HCT116 (cell line): ENCODE data around the gene SYNE1. TPM values are rescaled to one million over a fixed set of nuclear protein-coding genes. Genes with fewer than 3 reads are reported as not detected.

Source experiments
- ATAC-seq: fragments of 200-7000 bp; cut with Tn5 transposase; 2 replicates; pipeline ENCODE4 v1.9.1; 2020; ENCODE audit warnings: mild to moderate bottlenecking, moderate library complexity
- BruUV-seq: library from RNA; stranded (reverse); fragments of 400-500 nt; replicated peaks from 2 replicates; lab custom pipeline; 2021; lab: Mats Ljungman, UMichigan
- CTCF ChIA-PET: fragments of 300-600 bp; sonication (Branson Sonifier 250); formaldehyde crosslinking; loops from one replicate; lab custom pipeline; 2021; ENCODE audit warnings: antibody characterized with exemption; lab: Charles Lee
- POLR2A ChIA-PET: fragments of 300-600, 350-600 bp; sonication (Branson Sonifier 250); formaldehyde crosslinking; loops from one replicate; lab custom pipeline; 2021; ENCODE audit warnings: antibody characterized with exemption; lab: Charles Lee
- RAD21 ChIA-PET, 2 experiments: fragments of 300-600 bp; sonication (Branson Sonifier 250); formaldehyde crosslinking; loops; one replicate each; lab custom pipeline; 2023; ENCODE audit warnings: low total read pairs in 2 of 2; ENCODE audit not compliant: uncharacterized antibody in 2 of 2, unreplicated experiment in 2 of 2, low non-redundant PET in 1 of 2; lab: Charles Lee
- DNase-seq: peaks from one replicate; pipeline ENCODE4 v3.0.0-alpha.2; 2010; ENCODE audit warnings: low read depth, low spot score
- H2AFZ ChIP-seq: fragments of 200-600 bp; shearing (Covaris generic), sonication (generic); 2 replicates; pipeline ENCODE4 v1.6.1; 2017; ENCODE audit warnings: low read depth, mixed run types, mixed read lengths, antibody characterized with exemption, low read length; ENCODE audit not compliant: poor library complexity, severe bottlenecking
- H3K27ac ChIP-seq: 2 replicates; pipeline ENCODE4 v1.5.1; 2012; ENCODE audit warnings: low read depth, low read length
- H3K27me3 ChIP-seq: fragments of 200-600 bp; sonication (generic); 2 replicates; pipeline ENCODE4 v1.6.1; 2016; ENCODE audit warnings: mixed run types, low read length, mixed read lengths; ENCODE audit not compliant: insufficient read depth
- H3K36me3 ChIP-seq, 2 experiments: fragments of 200-500 bp in 1 of 2; fragments of 200-600 bp in 1 of 2; sonication (Bioruptor generic) in 1 of 2; sonication (generic) in 1 of 2; 2 replicates each; pipeline versions ENCODE4 v1.5.1 to v1.6.1; 2014 to 2016; ENCODE audit warnings: low read length in 2 of 2, inconsistent platforms in 1 of 2, mixed read lengths in 1 of 2, mixed run types in 1 of 2; ENCODE audit not compliant: insufficient read depth in 2 of 2, control insufficient read depth in 1 of 2
- H3K4me1 ChIP-seq, 2 experiments: fragments of 200-600 bp in 1 of 2; sonication (generic) in 1 of 2; 2 replicates each; pipeline versions ENCODE4 v1.5.1 to v1.6.1; 2012 to 2017; ENCODE audit warnings: low read length in 2 of 2, inconsistent platforms in 1 of 2, mild to moderate bottlenecking in 1 of 2, mixed read lengths in 1 of 2, mixed run types in 1 of 2, moderate library complexity in 1 of 2; ENCODE audit not compliant: insufficient read depth in 2 of 2, control insufficient read depth in 1 of 2
- H3K4me2 ChIP-seq: fragments of 200-600 bp; sonication (generic); 2 replicates; pipeline ENCODE4 v1.6.1; 2017; ENCODE audit warnings: mixed run types, low read length, mixed read lengths
- H3K4me3 ChIP-seq, 2 experiments: fragments of 200-600 bp in 1 of 2; sonication (generic) in 1 of 2; replicated peaks in 1 of 2; 2 replicates each; pipeline ENCODE4 v1.5.1; 2011 to 2016; ENCODE audit warnings: low read length in 2 of 2, control low read depth in 1 of 2, low read depth in 1 of 2, mild to moderate bottlenecking in 1 of 2, mixed read lengths in 1 of 2, mixed run types in 1 of 2
- H3K79me2 ChIP-seq: fragments of 200-600 bp; sonication (generic); 2 replicates; pipeline ENCODE4 v1.6.1; 2017; ENCODE audit warnings: mild to moderate bottlenecking, mixed run types, low read length, moderate library complexity, mixed read lengths; ENCODE audit not compliant: insufficient read depth
- H3K9ac ChIP-seq: fragments of 200-600 bp; sonication (generic); 2 replicates; pipeline ENCODE4 v1.6.1; 2016; ENCODE audit warnings: low read length, mixed read lengths
- H3K9me2 ChIP-seq: fragments of 200-600 bp; sonication (generic), shearing (Covaris generic); 2 replicates; pipeline ENCODE4 v1.6.1; 2017; ENCODE audit warnings: mixed run types, mild to moderate bottlenecking, moderate library complexity; ENCODE audit not compliant: insufficient read depth
- H3K9me3 ChIP-seq, 2 experiments: fragments of 200-500 bp in 1 of 2; fragments of 200-600 bp in 1 of 2; sonication (Bioruptor generic) in 1 of 2; sonication (generic) in 1 of 2; 2 replicates each; pipeline ENCODE4 v1.6.1; 2014 to 2017; ENCODE audit warnings: low read length in 2 of 2, mixed read lengths in 2 of 2, inconsistent platforms in 1 of 2, low read depth in 1 of 2, mild to moderate bottlenecking in 1 of 2, mixed run types in 1 of 2, moderate library complexity in 1 of 2; ENCODE audit not compliant: control insufficient read depth in 1 of 2, insufficient read depth in 1 of 2
- H4K20me1 ChIP-seq: fragments of 200-600 bp; sonication (generic), shearing (Covaris generic); 2 replicates; pipeline ENCODE4 v1.6.1; 2017; ENCODE audit warnings: mixed run types, mild to moderate bottlenecking, moderate library complexity; ENCODE audit not compliant: insufficient read depth
- ATF3 ChIP-seq: IDR thresholded peaks from 2 replicates; pipeline ENCODE4 v1.6.1; 2012
- CBX3 ChIP-seq: IDR thresholded peaks from 2 replicates; pipeline ENCODE4 v1.6.1; 2012; ENCODE audit warnings: low read depth
- CEBPB ChIP-seq: IDR thresholded peaks from 2 replicates; pipeline ENCODE4 v1.6.1; 2012; ENCODE audit warnings: low read depth
- ELF1 ChIP-seq: IDR thresholded peaks from 2 replicates; pipeline ENCODE4 v1.6.1; 2012; ENCODE audit warnings: low read depth, borderline replicate concordance
- EZH2 ChIP-seq: fragments of 200-600 bp; sonication (generic); IDR thresholded peaks from 2 replicates; pipeline ENCODE4 v1.6.1; 2017; ENCODE audit warnings: antibody characterized with exemption, mixed run types
- EZH2phosphoT487 ChIP-seq: fragments of 200-600 bp; IDR thresholded peaks from 2 replicates; pipeline ENCODE4 v1.6.1; 2018; ENCODE audit warnings: antibody characterized with exemption, borderline replicate concordance
- FOSL1 ChIP-seq: IDR thresholded peaks from 2 replicates; pipeline ENCODE4 v1.6.1; 2012; ENCODE audit warnings: low read depth
- JUND ChIP-seq: IDR thresholded peaks from 2 replicates; pipeline ENCODE4 v1.6.1; 2012
- MAX ChIP-seq: IDR thresholded peaks from 2 replicates; pipeline ENCODE4 v1.6.1; 2012
- POLR2A ChIP-seq: IDR thresholded peaks from 2 replicates; pipeline ENCODE4 v1.7.0; 2011; ENCODE audit warnings: borderline replicate concordance; ENCODE audit not compliant: insufficient read depth, insufficient read length; ENCODE audit errors: extremely low read depth
- POLR2AphosphoS5 ChIP-seq: IDR thresholded peaks from 2 replicates; pipeline ENCODE4 v1.6.1; 2011; ENCODE audit warnings: mild to moderate bottlenecking, low read depth, low read length, moderate library complexity
- RAD21 ChIP-seq: IDR thresholded peaks from 2 replicates; pipeline ENCODE4 v1.6.1; 2012; ENCODE audit warnings: low read depth, mild to moderate bottlenecking
- REST ChIP-seq: IDR thresholded peaks from 2 replicates; pipeline ENCODE4 v1.6.1; 2012; ENCODE audit warnings: low read depth
- SIN3A ChIP-seq: IDR thresholded peaks from 2 replicates; pipeline ENCODE4 v1.6.1; 2012; ENCODE audit warnings: low read depth
- SRF ChIP-seq: IDR thresholded peaks from 2 replicates; pipeline ENCODE4 v1.6.1; 2012; ENCODE audit warnings: low read depth
- TCF7L2 ChIP-seq: IDR thresholded peaks from 2 replicates; pipeline ENCODE4 v1.7.0; 2011; ENCODE audit warnings: borderline replicate concordance, inconsistent platforms; ENCODE audit not compliant: insufficient read depth, insufficient read length; ENCODE audit errors: extremely low read depth
- YY1 ChIP-seq: IDR thresholded peaks from 2 replicates; pipeline ENCODE4 v1.6.1; 2011; ENCODE audit warnings: low read length, low read depth, moderate library complexity, mild to moderate bottlenecking; ENCODE audit not compliant: insufficient replicate concordance; ENCODE audit errors: extremely low read depth
- ZFX ChIP-seq: fragments of 450-650 bp; IDR thresholded peaks from 2 replicates; pipeline ENCODE4 v1.6.1; 2017
- intact Hi-C: fragments of 100-400 bp; cut with micrococcal nuclease; formaldehyde crosslinking; loops from 2 replicates; pipeline ENCODE4 v1.10.0; 2022
- total RNA-seq: library from RNA; stranded (reverse); gene quantifications from one replicate; pipeline ENCODE4 v1.2.1, GENCODE V29; 2021; ENCODE audit not compliant: unreplicated experiment

SYNE1 gene
- total RNA-seq, 1 experiment from 2014 or later, result 5.4 TPM

- H3K27me3 ChIP-seq, result no peaks in the 10 kb centered on the region
- no peaks in the 10 kb centered on the region for H3K9me3 ChIP-seq
- H4K20me1 ChIP-seq, result no peaks in the 10 kb centered on the region
- no peaks in the 10 kb centered on the region for H3K9me2 ChIP-seq
- BruUV-seq, result no TSS peak
- no peaks in the 10 kb centered on the region for H3K4me1 ChIP-seq
- H3K4me2 ChIP-seq, result no peak overlapping the region
- H3K9ac ChIP-seq, result no peak overlapping the region
- TF ChIP-seq FOSL1 (no peak), SRF (no peak), SIN3A (no peak)
- ChIA-PET CTCF (no interaction called here), RAD21 (no interaction called here), POLR2A (no interaction called here)
- no peak for ATAC-seq
- H2AFZ ChIP-seq, result no peak overlapping the region
- no peaks in the 10 kb centered on the region for H3K36me3 ChIP-seq
- intact Hi-C loops, result no loop called here
- no peak overlapping the region for H3K4me3 ChIP-seq
- H3K79me2 ChIP-seq, result no peaks in the 10 kb centered on the region
- DNase-seq, result no peak
- H3K27ac ChIP-seq, result no peak overlapping the region
Observed at GRCh38 chr6:152295920-152296319, 341.2 kb downstream of the SYNE1 start.

- ChIA-PET CTCF (no interaction called here), RAD21 (no interaction called here), POLR2A (no interaction called here)
- ATAC-seq (no peak), DNase-seq (no peak)
- intact Hi-C loops, result no loop called here
- Histone ChIP-seq H3K79me2 (no peaks in the 10 kb centered on the region), H3K9ac (no peak overlapping the region), H3K27me3 (no peaks in the 10 kb centered on the region), H4K20me1 (no peaks in the 10 kb centered on the region), H3K4me1 (no peaks in the 10 kb centered on the region), H3K4me2 (no peak overlapping the region), H3K4me3 (no peak overlapping the region), H3K27ac (no peak overlapping the region), H2AFZ (no peak overlapping the region), H3K9me3 (no peaks in the 10 kb centered on the region), H3K9me2 (no peaks in the 10 kb centered on the region), H3K36me3 (no peaks in the 10 kb centered on the region)
- BruUV-seq, result no TSS peak
- TF ChIP-seq ATF3 (no peak), TCF7L2 (no peak), CBX3 (no peak), EZH2 (no peak), ELF1 (no peak), JUND (no peak), MAX (no peak), FOSL1 (no peak), SIN3A (no peak), REST (no peak), ZFX (no peak), SRF (no peak), YY1 (no peak), EZH2phosphoT487 (no peak), POLR2A (no peak), POLR2AphosphoS5 (no peak), RAD21 (no peak), CEBPB (no peak)
Observed at GRCh38 chr6:152295346-152295745, 341.8 kb downstream of the SYNE1 start.
